Neural crest cell (in vitro differentiated cells): ENCODE data around the gene ZNF768. TPM values are rescaled to one million over a fixed set of nuclear protein-coding genes. Genes with fewer than 3 reads are reported as not detected.

Experiments
- DNase-seq: peaks from one replicate; pipeline ENCODE4 v3.0.0; 2021; ENCODE audit warnings: low read depth, mixed read lengths, low spot score
- H3K27ac Mint-ChIP-seq: one replicate; pipeline ENCODE4 v1.8.0; 2021; ENCODE audit warnings: mild to moderate bottlenecking, mixed read lengths; ENCODE audit not compliant: unreplicated experiment
- H3K27me3 Mint-ChIP-seq: 2 replicates; pipeline ENCODE4 v1.8.0; 2021; ENCODE audit warnings: low read depth, mild to moderate bottlenecking, mixed read lengths
- H3K36me3 Mint-ChIP-seq: 2 replicates; pipeline ENCODE4 v1.8.0; 2021; ENCODE audit warnings: low read depth, mild to moderate bottlenecking, mixed read lengths
- H3K4me1 Mint-ChIP-seq: 2 replicates; pipeline ENCODE4 v1.8.0; 2021; ENCODE audit warnings: mixed read lengths
- H3K4me3 Mint-ChIP-seq: one replicate; pipeline ENCODE4 v1.8.0; 2021; ENCODE audit warnings: mild to moderate bottlenecking, mixed read lengths
- H3K9me3 Mint-ChIP-seq: 2 replicates; pipeline ENCODE4 v1.8.0; 2021; ENCODE audit warnings: mixed read lengths
- CTCF ChIP-seq: fragments of 200-600 bp; sonication (generic); conservative IDR thresholded peaks from 2 replicates; pipeline ENCODE4 v1.5.0; 2021; ENCODE audit warnings: antibody characterized with exemption, mild to moderate bottlenecking
- total RNA-seq: library from RNA; stranded (reverse); gene quantifications from 2 replicates; pipeline ENCODE4 v1.2.1, GENCODE V29; 2021

The ZNF768 gene
- total RNA-seq, 1 donor from 2014 or later, result 68.5 TPM

- no peak for DNase-seq
- Mint-ChIP-seq H3K27ac (no peak overlapping the region), H3K4me3 (no peak overlapping the region), H3K4me1 (no peaks in the 10 kb centered on the region), H3K36me3 (no peaks in the 10 kb centered on the region), H3K27me3 (no peaks in the 10 kb centered on the region), H3K9me3 (no peaks in the 10 kb centered on the region)
- TF ChIP-seq CTCF, result no peak
Measured at GRCh38 chr16:30511509-30511908, 14.9 kb downstream of the ZNF768 start.

- no peak for DNase-seq
- no peaks in the 10 kb centered on the region for H3K4me1 Mint-ChIP-seq
- no peak overlapping the region for H3K27ac Mint-ChIP-seq
- no peaks in the 10 kb centered on the region for H3K27me3 Mint-ChIP-seq
- no peak overlapping the region for H3K4me3 Mint-ChIP-seq
- TF ChIP-seq CTCF, result no peak
- H3K36me3 Mint-ChIP-seq, result no peaks in the 10 kb centered on the region
- H3K9me3 Mint-ChIP-seq, result no peaks in the 10 kb centered on the region
Measured at GRCh38 chr16:30510376-30510938, 15.9 kb downstream of the ZNF768 start.

- no peak overlapping the region for H3K4me3 Mint-ChIP-seq
- no peaks in the 10 kb centered on the region for H3K4me1 Mint-ChIP-seq
- no peak overlapping the region for H3K27ac Mint-ChIP-seq
- DNase-seq, result no peak
- no peak for TF ChIP-seq CTCF
- H3K9me3 Mint-ChIP-seq, result no peaks in the 10 kb centered on the region
- H3K27me3 Mint-ChIP-seq, result no peaks in the 10 kb centered on the region
- H3K36me3 Mint-ChIP-seq, result no peaks in the 10 kb centered on the region
Measured at GRCh38 chr16:30509081-30509765, 17.1 kb downstream of the ZNF768 start.

- Mint-ChIP-seq H3K27me3 (peaks cover 10% of the 10 kb centered on the region), H3K4me3 (no peak overlapping the region), H3K4me1 (no peaks in the 10 kb centered on the region), H3K27ac (no peak overlapping the region), H3K36me3 (no peaks in the 10 kb centered on the region), H3K9me3 (no peaks in the 10 kb centered on the region)
- no peak for DNase-seq
- TF ChIP-seq CTCF, result no peak
Measured at GRCh38 chr16:30503403-30504296, 22.7 kb downstream of the ZNF768 start.

- no peak for DNase-seq
- H3K9me3 Mint-ChIP-seq, result no peaks in the 10 kb centered on the region
- H3K27me3 Mint-ChIP-seq, result peaks cover 10% of the 10 kb centered on the region
- H3K27ac Mint-ChIP-seq, result no peak overlapping the region
- no peaks in the 10 kb centered on the region for H3K4me1 Mint-ChIP-seq
- H3K36me3 Mint-ChIP-seq, result no peaks in the 10 kb centered on the region
- H3K4me3 Mint-ChIP-seq, result no peak overlapping the region
- TF ChIP-seq CTCF, result no peak
Measured at GRCh38 chr16:30499284-30499683, 27.1 kb downstream of the ZNF768 start.
